ENCODE data around the gene NUDT5.

NUDT5 gene

DNA sequence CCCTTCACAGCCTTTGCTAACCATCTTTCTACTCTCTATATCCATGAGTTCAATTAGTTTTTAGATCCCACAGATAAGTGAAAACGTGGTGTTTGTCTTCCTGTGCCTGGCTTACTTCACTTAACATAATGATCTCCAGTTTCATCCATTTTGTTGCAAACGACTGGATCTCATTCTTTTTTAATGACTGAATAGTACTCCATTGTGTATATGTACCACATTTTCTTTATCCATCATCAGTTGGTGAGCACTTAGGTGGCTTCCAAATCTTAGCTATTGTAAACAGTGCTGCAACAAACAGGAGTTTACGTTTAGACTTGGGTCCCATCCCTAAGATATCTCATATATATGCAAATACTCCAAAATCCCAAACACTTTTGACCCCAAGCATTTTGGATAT is 9.4 kb upstream of the NUDT5 start:
- no peak for DNase-seq (ENCODE audit: low spot score)
- in situ Hi-C loops (cut with MboI; ENCODE audit: low pct_unique_long_range_greater_than_20kb, low sequenced_read_pairs, unreplicated experiment): no loop called here
- TF ChIP-seq, protein P1, sequence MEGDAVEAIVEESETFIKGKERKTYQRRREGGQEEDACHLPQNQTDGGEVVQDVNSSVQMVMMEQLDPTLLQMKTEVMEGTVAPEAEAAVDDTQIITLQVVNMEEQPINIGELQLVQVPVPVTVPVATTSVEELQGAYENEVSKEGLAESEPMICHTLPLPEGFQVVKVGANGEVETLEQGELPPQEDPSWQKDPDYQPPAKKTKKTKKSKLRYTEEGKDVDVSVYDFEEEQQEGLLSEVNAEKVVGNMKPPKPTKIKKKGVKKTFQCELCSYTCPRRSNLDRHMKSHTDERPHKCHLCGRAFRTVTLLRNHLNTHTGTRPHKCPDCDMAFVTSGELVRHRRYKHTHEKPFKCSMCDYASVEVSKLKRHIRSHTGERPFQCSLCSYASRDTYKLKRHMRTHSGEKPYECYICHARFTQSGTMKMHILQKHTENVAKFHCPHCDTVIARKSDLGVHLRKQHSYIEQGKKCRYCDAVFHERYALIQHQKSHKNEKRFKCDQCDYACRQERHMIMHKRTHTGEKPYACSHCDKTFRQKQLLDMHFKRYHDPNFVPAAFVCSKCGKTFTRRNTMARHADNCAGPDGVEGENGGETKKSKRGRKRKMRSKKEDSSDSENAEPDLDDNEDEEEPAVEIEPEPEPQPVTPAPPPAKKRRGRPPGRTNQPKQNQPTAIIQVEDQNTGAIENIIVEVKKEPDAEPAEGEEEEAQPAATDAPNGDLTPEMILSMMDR (IDR thresholded peaks at IDR 0.05; ENCODE audit: extremely low read depth, insufficient read depth, missing control alignments): no peak

DNA sequence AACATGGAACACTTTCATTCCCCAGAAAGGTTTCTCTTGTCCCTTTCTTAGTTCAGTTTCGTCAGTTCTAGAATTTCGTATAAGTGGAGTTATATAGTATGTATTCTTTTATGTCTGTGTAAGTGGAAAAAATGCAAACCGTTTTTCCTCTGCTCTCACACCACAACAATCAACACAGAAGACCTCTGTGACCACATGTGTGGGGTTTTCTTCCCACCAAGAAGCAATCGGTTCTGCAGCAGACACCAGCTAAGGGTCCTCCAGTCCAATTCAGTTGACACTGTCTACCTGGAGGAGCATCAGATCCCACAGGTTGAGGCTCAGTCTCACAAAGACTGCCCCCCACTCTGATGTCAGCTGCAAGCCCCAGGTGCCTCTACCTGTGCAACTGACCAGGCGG is 6.5 kb upstream of the NUDT5 start:
- TF ChIP-seq, protein P1 (IDR thresholded peaks at IDR 0.05; ENCODE audit: extremely low read depth, insufficient read depth, missing control alignments): no peak
- in situ Hi-C loops (cut with MboI; ENCODE audit: low pct_unique_long_range_greater_than_20kb, low sequenced_read_pairs, unreplicated experiment): no loop called here
- DNase-seq (ENCODE audit: low spot score): no peak

DNA sequence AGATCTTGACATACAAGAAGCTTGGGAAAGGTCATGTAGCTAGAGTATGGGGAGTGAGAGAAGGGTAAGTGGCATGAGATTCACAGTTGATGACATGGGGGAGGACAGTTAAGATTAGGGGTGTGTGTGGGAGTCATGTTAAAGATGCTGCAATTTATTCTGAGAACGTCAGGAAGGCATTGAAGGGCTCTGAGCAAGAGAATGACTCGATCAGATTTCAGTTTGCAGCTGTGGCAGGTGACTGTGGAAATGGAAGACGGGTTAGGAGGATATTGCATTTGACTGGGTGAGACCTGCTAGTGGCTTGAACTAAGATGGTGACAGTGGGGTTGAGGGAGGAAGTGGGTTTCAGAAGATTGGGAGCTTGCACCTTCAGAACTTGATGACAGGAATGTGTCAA is 5.9 kb upstream of the NUDT5 start:
- no peak for DNase-seq (ENCODE audit: low spot score)
- in situ Hi-C loops (cut with MboI; ENCODE audit: low pct_unique_long_range_greater_than_20kb, low sequenced_read_pairs, unreplicated experiment): no loop called here
- TF ChIP-seq, protein P1 (IDR thresholded peaks at IDR 0.05; ENCODE audit: extremely low read depth, insufficient read depth, missing control alignments): no peak

DNA sequence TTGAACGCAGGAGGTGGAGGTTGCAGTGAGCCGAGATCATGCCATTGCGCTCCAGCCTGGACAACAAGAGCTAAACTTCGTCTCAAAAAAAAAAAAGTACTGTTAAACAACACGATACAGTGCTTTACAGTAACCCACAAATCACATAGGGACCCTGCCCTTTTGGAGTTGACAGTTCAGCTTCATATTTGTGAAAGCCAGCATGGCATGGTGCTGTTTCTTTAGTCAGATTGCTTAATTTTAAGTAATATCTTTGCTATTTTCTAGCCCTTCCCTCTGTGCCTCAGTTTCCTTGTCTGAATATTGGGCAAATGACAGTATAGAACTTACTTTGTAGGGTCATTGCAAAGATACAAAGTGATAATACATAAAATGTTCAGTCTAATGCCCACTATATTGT is 5.2 kb upstream of the NUDT5 start:
- DNase-seq (ENCODE audit: low spot score): no peak
- TF ChIP-seq, protein P1 (IDR thresholded peaks at IDR 0.05; ENCODE audit: extremely low read depth, insufficient read depth, missing control alignments): no peak
- in situ Hi-C loops (cut with MboI; ENCODE audit: low pct_unique_long_range_greater_than_20kb, low sequenced_read_pairs, unreplicated experiment): no loop called here

DNA sequence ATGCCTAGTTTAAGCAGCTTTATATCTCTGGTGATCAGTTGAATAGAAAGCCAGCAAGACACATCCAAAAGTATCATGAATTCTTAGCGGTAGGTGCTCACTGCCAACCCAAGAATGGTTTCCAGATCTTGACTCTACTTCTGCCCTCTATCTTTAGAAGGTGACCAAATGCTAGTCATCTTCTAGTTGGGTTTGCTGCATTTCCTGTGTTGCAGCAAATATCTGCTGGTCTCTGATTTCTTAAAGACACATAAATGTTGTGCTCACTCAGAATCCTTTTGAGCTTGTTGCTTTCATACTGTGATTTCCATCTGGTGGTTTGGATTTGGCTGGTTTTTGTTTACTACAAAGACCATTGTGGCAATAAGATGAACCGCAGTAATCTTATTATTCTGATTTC is 2.5 kb upstream of the NUDT5 start:
- in situ Hi-C loops (cut with MboI; ENCODE audit: low pct_unique_long_range_greater_than_20kb, low sequenced_read_pairs, unreplicated experiment): no loop called here
- DNase-seq (ENCODE audit: low spot score): no peak
- TF ChIP-seq, protein P1 (IDR thresholded peaks at IDR 0.05; ENCODE audit: extremely low read depth, insufficient read depth, missing control alignments): no peak

DNA sequence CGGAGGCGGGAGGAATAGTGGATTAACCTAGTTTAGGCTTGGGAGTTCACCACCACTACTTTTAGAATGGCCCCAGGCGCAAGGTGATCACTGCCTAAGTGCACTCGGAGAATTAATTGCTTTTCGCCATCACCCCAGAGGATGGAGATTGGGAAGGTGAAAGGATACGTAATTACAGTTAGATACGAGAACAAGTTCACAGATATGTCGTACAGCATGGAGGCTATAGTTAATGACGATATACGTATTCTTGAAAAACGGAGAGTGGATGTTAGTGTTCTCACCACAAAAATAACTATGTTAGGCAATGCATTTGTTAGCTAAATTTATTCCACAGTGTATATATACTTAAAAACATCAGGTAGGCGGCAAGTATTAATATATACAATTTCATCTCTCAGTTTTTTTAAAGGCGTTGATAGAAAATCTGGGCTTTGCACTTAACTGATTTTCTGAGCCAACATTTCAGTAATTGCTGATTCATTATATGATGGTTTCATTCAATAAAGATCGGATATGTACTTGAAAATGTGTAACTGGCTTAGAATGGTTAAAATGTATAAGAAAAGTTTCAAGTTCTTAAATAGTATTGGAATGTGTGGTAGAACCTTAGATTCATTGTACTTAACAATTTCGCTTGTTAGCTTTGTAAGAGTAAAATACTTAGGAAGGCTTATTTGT is 980 bp upstream of the NUDT5 start:
- TF ChIP-seq, protein P1 (IDR thresholded peaks at IDR 0.05; ENCODE audit: extremely low read depth, insufficient read depth, missing control alignments): no peak
- no peak for DNase-seq (ENCODE audit: low spot score)
- in situ Hi-C loops (cut with MboI; ENCODE audit: low pct_unique_long_range_greater_than_20kb, low sequenced_read_pairs, unreplicated experiment): no loop called here

DNA sequence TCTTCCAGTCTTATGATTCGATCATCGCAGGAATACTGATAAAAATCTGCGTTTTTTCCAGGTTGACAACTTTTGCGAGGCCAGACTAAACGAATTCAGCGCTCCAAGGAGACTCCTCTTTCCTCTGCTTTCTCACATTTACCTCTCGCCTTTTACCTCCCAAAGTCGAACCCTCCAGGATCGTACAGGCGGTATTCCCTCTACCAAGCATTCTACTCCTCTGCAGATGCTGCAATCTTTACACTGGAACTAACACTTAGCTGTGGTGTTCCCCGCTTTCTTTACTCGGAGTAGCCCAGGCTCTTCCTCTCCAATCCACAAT is 449 bp downstream of the NUDT5 start:
- in situ Hi-C loops (cut with MboI; ENCODE audit: low pct_unique_long_range_greater_than_20kb, low sequenced_read_pairs, unreplicated experiment): no loop called here
- TF ChIP-seq, protein P1 (IDR thresholded peaks at IDR 0.05; ENCODE audit: extremely low read depth, insufficient read depth, missing control alignments): no peak

More for the DNA sequence above, 449 bp downstream of the NUDT5 start:
- no peak for DNase-seq (ENCODE audit: low spot score)
